ENCODE results near the gene PTCH2.
"Not testable (repeated sequence)": the region's sequence is repeated elsewhere in the genome, so short reads cannot be mapped to it uniquely, and the experiment has no call there.

Gene PTCH2

GRCh38 chr1:44826375-44827196 lies 16.5 kb downstream of the PTCH2 start:
- no peak overlapping the region for H3K4me2 ChIP-seq (ENCODE audit: low read length)
- no peaks in the 10 kb centered on the region for H3K27me3 ChIP-seq (ENCODE audit: control insufficient read depth, insufficient read depth, low read length)
- no peak overlapping the region for H2AFZ ChIP-seq
- no peak overlapping the region for H3K9ac ChIP-seq
- no peak overlapping the region for H3K27ac ChIP-seq
- H3K4me1 ChIP-seq = no peaks in the 10 kb centered on the region
- H3K36me3 ChIP-seq (ENCODE audit: control insufficient read depth, insufficient read depth, low read length) = no peaks in the 10 kb centered on the region
- H3K79me2 ChIP-seq = no peaks in the 10 kb centered on the region
- TF ChIP-seq, protein P1, sequence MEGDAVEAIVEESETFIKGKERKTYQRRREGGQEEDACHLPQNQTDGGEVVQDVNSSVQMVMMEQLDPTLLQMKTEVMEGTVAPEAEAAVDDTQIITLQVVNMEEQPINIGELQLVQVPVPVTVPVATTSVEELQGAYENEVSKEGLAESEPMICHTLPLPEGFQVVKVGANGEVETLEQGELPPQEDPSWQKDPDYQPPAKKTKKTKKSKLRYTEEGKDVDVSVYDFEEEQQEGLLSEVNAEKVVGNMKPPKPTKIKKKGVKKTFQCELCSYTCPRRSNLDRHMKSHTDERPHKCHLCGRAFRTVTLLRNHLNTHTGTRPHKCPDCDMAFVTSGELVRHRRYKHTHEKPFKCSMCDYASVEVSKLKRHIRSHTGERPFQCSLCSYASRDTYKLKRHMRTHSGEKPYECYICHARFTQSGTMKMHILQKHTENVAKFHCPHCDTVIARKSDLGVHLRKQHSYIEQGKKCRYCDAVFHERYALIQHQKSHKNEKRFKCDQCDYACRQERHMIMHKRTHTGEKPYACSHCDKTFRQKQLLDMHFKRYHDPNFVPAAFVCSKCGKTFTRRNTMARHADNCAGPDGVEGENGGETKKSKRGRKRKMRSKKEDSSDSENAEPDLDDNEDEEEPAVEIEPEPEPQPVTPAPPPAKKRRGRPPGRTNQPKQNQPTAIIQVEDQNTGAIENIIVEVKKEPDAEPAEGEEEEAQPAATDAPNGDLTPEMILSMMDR (IDR thresholded peaks at IDR 0.05) = no peak
- H3K4me3 ChIP-seq (ENCODE audit: low read depth, low read length) = no peak overlapping the region
- no peaks in the 10 kb centered on the region for H3K9me3 ChIP-seq (ENCODE audit: control insufficient read depth, low read length)

DNA sequence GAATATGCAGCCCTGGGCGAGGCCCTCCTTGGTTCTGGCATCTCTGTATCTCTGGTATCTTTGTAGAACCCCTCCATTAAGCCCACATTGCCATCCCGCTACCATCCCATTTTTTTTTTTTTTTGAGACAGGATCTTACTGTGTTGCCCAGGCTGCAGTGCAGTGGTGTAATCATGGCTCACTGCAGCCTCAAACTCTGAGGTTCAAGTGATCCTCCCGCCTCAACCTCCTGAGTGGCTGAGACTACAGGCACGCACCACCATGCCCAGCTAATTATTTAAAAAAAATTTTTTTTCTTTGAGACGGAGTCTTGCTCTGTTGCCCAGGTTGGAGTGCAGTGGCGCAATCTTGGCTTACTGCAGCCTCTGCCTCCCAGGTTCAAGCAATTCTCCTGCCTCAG lies 18.7 kb downstream of the PTCH2 start:
- H3K9ac ChIP-seq; H3K79me2 ChIP-seq; H3K27ac ChIP-seq; H2AFZ ChIP-seq; H3K36me3 ChIP-seq (ENCODE audit: control insufficient read depth, insufficient read depth, low read length); H3K4me3 ChIP-seq (ENCODE audit: low read depth, low read length); H3K4me1 ChIP-seq; H3K27me3 ChIP-seq (ENCODE audit: control insufficient read depth, insufficient read depth, low read length); H3K4me2 ChIP-seq (ENCODE audit: low read length); H3K9me3 ChIP-seq (ENCODE audit: control insufficient read depth, low read length): not testable (repeated sequence)

DNA sequence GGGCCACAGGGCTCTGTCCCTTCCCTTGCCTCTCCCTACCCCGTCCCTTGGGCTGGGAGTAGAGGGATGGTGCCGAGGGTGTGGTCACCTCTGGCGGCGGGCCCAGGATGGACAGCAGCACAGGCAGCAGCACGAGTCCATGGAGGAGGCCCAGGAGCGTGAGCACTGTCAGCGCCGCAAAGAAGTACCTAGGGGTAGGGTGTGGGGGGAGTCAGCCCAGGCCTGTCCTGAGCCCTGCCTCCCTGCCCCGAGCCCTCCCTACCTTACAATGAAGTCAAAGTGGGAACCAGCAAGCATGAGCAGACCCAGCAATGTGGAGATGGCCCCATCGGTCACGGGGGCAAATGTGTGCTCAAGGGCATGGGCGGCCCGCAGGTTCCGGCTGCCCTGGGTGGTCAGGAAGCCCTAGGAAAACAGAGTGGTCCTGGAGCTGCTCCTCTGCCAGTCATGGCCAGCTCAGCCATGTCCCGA lies 20.0 kb downstream of the PTCH2 start:
- Histone ChIP-seq H3K27me3 (ENCODE audit: control insufficient read depth, insufficient read depth, low read length) (no peaks in the 10 kb centered on the region), H3K9me3 (ENCODE audit: control insufficient read depth, low read length) (no peaks in the 10 kb centered on the region), H2AFZ (no peak overlapping the region), H3K4me1 (no peaks in the 10 kb centered on the region), H3K9ac (no peak overlapping the region), H3K4me2 (ENCODE audit: low read length) (no peak overlapping the region), H3K79me2 (no peaks in the 10 kb centered on the region), H3K36me3 (ENCODE audit: control insufficient read depth, insufficient read depth, low read length) (no peaks in the 10 kb centered on the region), H3K27ac (no peak overlapping the region), H3K4me3 (ENCODE audit: low read depth, low read length) (no peak overlapping the region)
- TF ChIP-seq, protein P1 (IDR thresholded peaks at IDR 0.05) = no peak

DNA sequence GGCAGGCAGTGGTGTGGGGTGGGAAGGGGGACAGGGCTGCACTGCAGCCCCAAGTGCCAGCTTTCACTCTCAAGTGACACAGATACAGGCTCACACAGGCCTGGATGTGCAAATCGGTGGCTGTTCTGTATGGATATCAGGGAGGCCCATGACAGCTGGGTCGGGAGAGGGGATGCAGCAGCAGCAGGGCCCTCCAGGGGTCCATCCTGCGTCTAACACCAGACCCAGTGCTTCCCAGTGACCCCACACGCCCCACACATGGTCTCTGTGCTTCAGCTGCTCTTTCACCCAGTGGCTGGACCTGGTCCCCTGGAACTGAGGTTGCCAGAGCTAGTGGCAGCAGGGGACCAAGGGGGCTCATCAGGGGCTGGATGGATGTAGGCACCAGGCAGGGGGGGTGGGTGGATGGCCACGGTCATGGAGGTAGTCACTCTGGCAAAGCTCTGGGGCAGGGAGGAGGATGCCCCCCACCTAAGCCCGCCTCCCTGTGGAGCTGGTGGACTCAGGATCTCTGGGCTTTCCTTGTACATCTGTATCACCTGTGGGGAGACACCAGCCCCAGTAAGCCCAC lies 20.8 kb downstream of the PTCH2 start:
- TF ChIP-seq, protein P1 (IDR thresholded peaks at IDR 0.05) = no peak
- H3K27ac ChIP-seq = no peak overlapping the region
- H3K4me2 ChIP-seq (ENCODE audit: low read length) = no peak overlapping the region
- no peak overlapping the region for H3K9ac ChIP-seq
- H3K4me3 ChIP-seq (ENCODE audit: low read depth, low read length) = no peak overlapping the region
- H3K36me3 ChIP-seq (ENCODE audit: control insufficient read depth, insufficient read depth, low read length) = no peaks in the 10 kb centered on the region
- H3K27me3 ChIP-seq (ENCODE audit: control insufficient read depth, insufficient read depth, low read length) = no peaks in the 10 kb centered on the region
- H3K79me2 ChIP-seq = no peaks in the 10 kb centered on the region
- no peak overlapping the region for H2AFZ ChIP-seq
- H3K4me1 ChIP-seq = no peaks in the 10 kb centered on the region
- H3K9me3 ChIP-seq (ENCODE audit: control insufficient read depth, low read length) = no peaks in the 10 kb centered on the region

DNA sequence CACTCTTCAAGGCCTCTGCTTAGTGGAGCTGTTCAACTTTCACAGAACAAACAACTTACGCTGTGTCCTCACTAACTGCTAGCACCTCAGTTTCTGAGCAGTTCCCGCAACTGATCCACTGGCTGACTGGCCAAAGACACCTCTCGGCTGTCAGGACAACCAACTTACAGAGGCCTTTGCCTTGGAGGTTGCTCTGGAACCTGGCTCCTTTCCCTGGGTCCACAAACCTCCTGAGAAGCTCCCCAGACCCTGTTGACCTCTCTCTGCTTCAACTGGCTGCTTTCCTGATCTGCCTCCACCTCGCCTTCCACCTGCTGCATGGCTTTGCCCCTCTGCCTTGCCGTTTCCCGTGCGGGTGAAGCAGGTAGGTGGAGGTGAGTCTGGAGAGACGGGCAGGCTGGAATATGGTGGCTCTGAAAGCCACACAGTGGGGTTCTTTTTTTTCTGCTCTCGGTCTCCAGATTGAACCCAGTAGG lies 21.8 kb downstream of the PTCH2 start:
- no peak overlapping the region for H3K9ac ChIP-seq
- H3K27ac ChIP-seq = no peak overlapping the region
- H3K36me3 ChIP-seq (ENCODE audit: control insufficient read depth, insufficient read depth, low read length) = no peaks in the 10 kb centered on the region
- no peaks in the 10 kb centered on the region for H3K9me3 ChIP-seq (ENCODE audit: control insufficient read depth, low read length)
- H2AFZ ChIP-seq = no peak overlapping the region
- no peak overlapping the region for H3K4me3 ChIP-seq (ENCODE audit: low read depth, low read length)
- no peaks in the 10 kb centered on the region for H3K27me3 ChIP-seq (ENCODE audit: control insufficient read depth, insufficient read depth, low read length)
- no peak overlapping the region for H3K4me2 ChIP-seq (ENCODE audit: low read length)
- H3K79me2 ChIP-seq = no peaks in the 10 kb centered on the region
- H3K4me1 ChIP-seq = no peaks in the 10 kb centered on the region
- TF ChIP-seq, protein P1 (IDR thresholded peaks at IDR 0.05) = no peak
